ENCODE measurements around the gene SPSB4.

DNA sequence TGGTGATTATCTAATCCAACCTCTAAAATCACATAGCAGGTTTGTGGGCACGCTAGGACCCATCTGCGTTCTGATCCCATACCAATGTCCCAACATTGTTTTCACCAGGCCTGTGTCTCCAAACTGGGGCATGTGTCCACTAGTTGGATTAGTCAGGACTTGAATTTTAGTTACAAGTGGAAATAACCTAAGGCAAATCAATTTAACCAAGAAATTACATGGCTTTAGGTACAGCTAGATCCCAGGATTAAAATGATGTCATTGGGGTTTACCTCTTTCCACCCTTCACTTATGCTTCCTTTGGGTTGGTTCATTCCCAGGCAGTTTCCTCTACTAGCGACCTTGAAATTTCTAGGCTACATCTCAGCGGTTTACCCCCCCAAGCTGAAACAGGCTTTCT is 133.3 kb downstream of the SPSB4 start:
- TF ChIP-seq POLR2AphosphoS5 (IDR thresholded peaks at IDR 0.05): no peak
- TF ChIP-seq, protein P1, sequence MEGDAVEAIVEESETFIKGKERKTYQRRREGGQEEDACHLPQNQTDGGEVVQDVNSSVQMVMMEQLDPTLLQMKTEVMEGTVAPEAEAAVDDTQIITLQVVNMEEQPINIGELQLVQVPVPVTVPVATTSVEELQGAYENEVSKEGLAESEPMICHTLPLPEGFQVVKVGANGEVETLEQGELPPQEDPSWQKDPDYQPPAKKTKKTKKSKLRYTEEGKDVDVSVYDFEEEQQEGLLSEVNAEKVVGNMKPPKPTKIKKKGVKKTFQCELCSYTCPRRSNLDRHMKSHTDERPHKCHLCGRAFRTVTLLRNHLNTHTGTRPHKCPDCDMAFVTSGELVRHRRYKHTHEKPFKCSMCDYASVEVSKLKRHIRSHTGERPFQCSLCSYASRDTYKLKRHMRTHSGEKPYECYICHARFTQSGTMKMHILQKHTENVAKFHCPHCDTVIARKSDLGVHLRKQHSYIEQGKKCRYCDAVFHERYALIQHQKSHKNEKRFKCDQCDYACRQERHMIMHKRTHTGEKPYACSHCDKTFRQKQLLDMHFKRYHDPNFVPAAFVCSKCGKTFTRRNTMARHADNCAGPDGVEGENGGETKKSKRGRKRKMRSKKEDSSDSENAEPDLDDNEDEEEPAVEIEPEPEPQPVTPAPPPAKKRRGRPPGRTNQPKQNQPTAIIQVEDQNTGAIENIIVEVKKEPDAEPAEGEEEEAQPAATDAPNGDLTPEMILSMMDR (IDR thresholded peaks at IDR 0.05): no peak
